ENCODE data around the gene CBX1. TPM values are rescaled to one million over a fixed set of nuclear protein-coding genes. Genes with fewer than 3 reads are reported as not detected.

CBX1 gene
- total and polyA plus RNA-seq, 2 of the 4 experiments (the other 2 are of a cell fraction) = 35.0 to 54.9 TPM

DNA sequence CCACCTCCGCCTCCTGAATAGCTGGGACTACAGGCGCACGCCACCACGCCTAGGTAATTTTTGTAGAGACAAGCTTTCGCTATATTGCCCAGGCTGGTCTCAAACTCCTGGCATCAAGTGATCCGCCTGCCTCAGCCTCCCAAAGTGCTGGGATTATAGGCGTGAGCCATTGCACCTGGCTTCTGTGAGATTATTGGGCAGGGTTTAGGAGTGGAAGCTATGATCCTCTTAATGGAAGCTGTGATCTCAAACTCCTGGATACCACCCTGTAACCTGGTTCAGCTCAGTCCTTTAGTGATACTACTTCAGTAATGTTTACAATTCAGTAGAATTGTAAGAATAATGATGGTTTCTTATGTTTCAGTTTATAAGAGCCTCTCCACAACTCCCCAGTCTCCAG, 39.0 kb downstream of the CBX1 start:
- ATAC-seq (ENCODE audit: low read depth) (no peak), DNase-seq (no peak)
- Histone ChIP-seq H3K27me3 (ENCODE audit: control insufficient read depth, insufficient read depth, low read length) (no peaks in the 10 kb centered on the region), H3K36me3 (ENCODE audit: control insufficient read depth, insufficient read depth, low read length) (peaks cover 57% of the 10 kb centered on the region), H3K4ac (ENCODE audit: low read depth, low read length) (no peak overlapping the region), H4K20me1 (ENCODE audit: insufficient read depth, low read length) (peaks cover 5% of the 10 kb centered on the region), H2AK9ac (replicated peaks; ENCODE audit: low read depth, low read length, poor library complexity) (no peak overlapping the region), H4K91ac (ENCODE audit: insufficient read depth, low read depth, low read length) (no peak overlapping the region), H4K8ac (ENCODE audit: low read depth in 2 of 2, low read length in 2 of 2) (no peak overlapping the region), H3K4me2 (ENCODE audit: low read depth, low read length) (no peak overlapping the region), H2BK15ac (ENCODE audit: low read depth, low read length) (no peak overlapping the region), H3K9ac (ENCODE audit: low read depth, low read length) (no peak overlapping the region), H3K4me3 (ENCODE audit: insufficient read depth, low read depth, low read length) (no peak overlapping the region), H3K9me1 (ENCODE audit: insufficient read depth, low read length) (peaks cover 8% of the 10 kb centered on the region), H3K79me1 (ENCODE audit: low read depth in 1 of 2, low read length in 2 of 2) (peaks cover 18 to 80% of the 10 kb centered on the region in 2 experiments; a peak in 3 of 4 replicates), H2BK120ac (ENCODE audit: low read depth, low read length) (no peak overlapping the region), H2AFZ (replicated peaks; ENCODE audit: low read length, poor library complexity) (no peak overlapping the region), H3K18ac (ENCODE audit: low read depth, low read length) (no peak overlapping the region), H3K56ac (ENCODE audit: extremely low read depth, insufficient read depth, low read length) (no peak overlapping the region), H3K9me3 (ENCODE audit: control insufficient read depth, insufficient read depth, low read length) (no peaks in the 10 kb centered on the region), H3K27ac (ENCODE audit: insufficient read depth, low read length) (no peak overlapping the region), H3K14ac (replicated peaks; ENCODE audit: low read depth, low read length) (no peak overlapping the region), H2AK5ac (ENCODE audit: low read depth, low read length) (no peak overlapping the region), H3K4me1 (ENCODE audit: control insufficient read depth, insufficient read depth, low read length) (peaks cover 2% of the 10 kb centered on the region; the same call in 1 of the 2 replicates), H2BK20ac (ENCODE audit: low read depth, low read length) (no peak overlapping the region), H4K5ac (ENCODE audit: low read depth, low read length) (no peak overlapping the region), H2BK5ac (ENCODE audit: low read depth, low read length, poor library complexity, severe bottlenecking) (no peak overlapping the region), H3K23ac (ENCODE audit: low read depth, low read length) (no peak overlapping the region)
- CTCF ChIA-PET = no interaction called here
- BruUV-seq (replicated peaks) = no TSS peak
- POLR2A ChIA-PET (ENCODE audit: unreplicated experiment) = interaction anchor here (0.7 kb wide), 1 partner anchor 27 kb away, joined by 6 read pairs; no protein-coding TSS in a partner anchor
- TF ChIP-seq BHLHE40 (IDR thresholded peaks at IDR 0.05; ENCODE audit: low read depth, low read length) (no peak), CEBPB (IDR thresholded peaks at IDR 0.05; ENCODE audit: low read depth, low read length) (no peak), MAZ (IDR thresholded peaks at IDR 0.05; ENCODE audit: borderline replicate concordance, low read depth, low read length) (no peak), SMC3 (IDR thresholded peaks at IDR 0.05; ENCODE audit: low read depth, low read length) (no peak), MAFK (IDR thresholded peaks at IDR 0.05; ENCODE audit: low read depth, low read length) (no peak), CHD1 (IDR thresholded peaks at IDR 0.05; ENCODE audit: low read depth, low read length) (no peak), RAD21 (IDR thresholded peaks at IDR 0.05; ENCODE audit: low read length) (no peak), MXI1 (IDR thresholded peaks at IDR 0.05; ENCODE audit: borderline replicate concordance, low read depth, low read length) (no peak), FOS (IDR thresholded peaks at IDR 0.05; ENCODE audit: low read depth, low read length) (no peak), NFE2L2 (IDR thresholded peaks at IDR 0.05; ENCODE audit: low read depth, low read length) (no peak)
- TF ChIP-seq, protein P1, sequence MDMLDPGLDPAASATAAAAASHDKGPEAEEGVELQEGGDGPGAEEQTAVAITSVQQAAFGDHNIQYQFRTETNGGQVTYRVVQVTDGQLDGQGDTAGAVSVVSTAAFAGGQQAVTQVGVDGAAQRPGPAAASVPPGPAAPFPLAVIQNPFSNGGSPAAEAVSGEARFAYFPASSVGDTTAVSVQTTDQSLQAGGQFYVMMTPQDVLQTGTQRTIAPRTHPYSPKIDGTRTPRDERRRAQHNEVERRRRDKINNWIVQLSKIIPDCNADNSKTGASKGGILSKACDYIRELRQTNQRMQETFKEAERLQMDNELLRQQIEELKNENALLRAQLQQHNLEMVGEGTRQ (IDR thresholded peaks at IDR 0.05; ENCODE audit: low read depth, low read length) = no peak
- intact Hi-C loops (cut with micrococcal nuclease) (no loop called here), in situ Hi-C loops (cut with MboI; ENCODE audit: low sequenced_read_pairs) (no loop called here), dilution Hi-C loops (cut with HindIII; ENCODE audit: low sequenced_read_pairs, unreplicated experiment) (no loop called here)
- WGBS, 2 experiments (ENCODE audit: extremely low coverage in 2 of 2, insufficient read length in 1 of 2) = 90% methylated on average over 2 of the region's 7 CpGs; no CpG with 5 or more reads in 1 of the 2 experiments
